ENCODE measurements around the gene HESX1. TPM values are rescaled to one million over a fixed set of nuclear protein-coding genes. Genes with fewer than 3 reads are reported as not detected.
A peak's percentile ranks its signal among the peaks of the same experiment; 100 is the strongest.

HESX1 gene
- total and polyA plus RNA-seq, 2 of the 8 experiments (the other 6 are each of a cell fraction or from before 2014, with no cell fraction given): 7.1 to 12.0 TPM

GRCh38 chr3:57227204-57227929, 27.6 kb upstream of the HESX1 start, which contains the start of gene APPL1:
APPL1 (plus strand) TSS chr3:57227729; CDS start chr3:57227884, 155 bp downstream.
- WGBS, 2 experiments (ENCODE audit: extremely low coverage in 1 of 2, insufficient coverage in 1 of 2, insufficient read length in 1 of 2, insufficient replicate concordance in 2 of 2, low coverage in 1 of 2, low lambda C conversion rate in 2 of 2, missing lambda C conversion rate in 1 of 2): 1% methylated on average over 56 of the region's 71 CpGs; no CpG with 5 or more reads in 1 of the 2 experiments
- Histone ChIP-seq H2BK5ac (ENCODE audit: low read depth, low read length) (0 out of 2 replicates have a peak within 1 kb of the TSS, but pooled peaks have one; percentile 44), H3K4me1 (replicated peaks in 1 of 4; ENCODE audit: control insufficient read depth in 3 of 4, insufficient read depth in 4 of 4, low read length in 3 of 4) (peaks cover 0 to 3% (median 1%) of the 10 kb centered on the region in 4 experiments; a peak in 2 of 7 replicates), H3K4ac (replicated peaks; ENCODE audit: insufficient read length, low read depth, low read length) (no peak within 1 kb of the TSS), H2BK120ac (replicated peaks; ENCODE audit: low read depth, low read length) (no peak within 1 kb of the TSS), H3K18ac (ENCODE audit: extremely low read depth, low read length) (peak within 1 kb of the TSS; percentile 71; the same call in 1 of the 2 replicates), H2AK5ac (ENCODE audit: low read depth, low read length) (no peak within 1 kb of the TSS), H2BK15ac (ENCODE audit: low read length) (no peak within 1 kb of the TSS; the same call in 1 of the 2 replicates), H3K36me3 (ENCODE audit: control insufficient read depth in 2 of 4, insufficient read depth in 4 of 4, low read length in 3 of 4) (no peaks in the 10 kb centered on the region), H4K8ac (ENCODE audit: extremely low read depth, insufficient read depth, low read length) (peak within 1 kb of the TSS; percentile 94; the same call in 1 of the 2 replicates), H3K14ac (ENCODE audit: insufficient read length) (no peak within 1 kb of the TSS), H3K23me2 (ENCODE audit: low read depth, low read length) (peaks cover 5% of the 10 kb centered on the region; the same call in 1 of the 2 replicates), H3K23ac (ENCODE audit: insufficient read length) (no peak within 1 kb of the TSS), H3K9ac (replicated peaks in 1 of 4; ENCODE audit: extremely low read depth in 1 of 4, low read depth in 3 of 4, low read length in 3 of 4) (peak within 1 kb of the TSS; percentile 47 to 87 (median 68)), H3K56ac (replicated peaks; ENCODE audit: insufficient read length, low read depth, low read length) (peak within 1 kb of the TSS; percentile 47), H4K20me1 (replicated peaks in 1 of 2; ENCODE audit: control insufficient read depth in 1 of 2, insufficient read depth in 2 of 2, low read length in 2 of 2) (peaks cover 2 to 3% of the 10 kb centered on the region in 2 experiments), H4K91ac (replicated peaks; ENCODE audit: insufficient read length, low read length) (peak within 1 kb of the TSS; percentile 87), H3K9me3 (ENCODE audit: insufficient read depth in 2 of 2, low read depth in 1 of 2, low read length in 1 of 2) (no peaks in the 10 kb centered on the region), H3K4me2 (ENCODE audit: insufficient read depth in 1 of 2, low read depth in 2 of 2, low read length in 2 of 2) (peak within 1 kb of the TSS; percentile 71 to 80), H4K5ac (ENCODE audit: insufficient read length, low read depth, low read length) (peak within 1 kb of the TSS; percentile 92), H3K27ac (ENCODE audit: low read depth, low read length) (0 out of 2 replicates have a peak within 1 kb of the TSS, but pooled peaks have one; percentile 3), H2AFZ (ENCODE audit: low read length) (peak within 1 kb of the TSS; percentile 78; the same call in 1 of the 2 replicates), H3K27me3 (replicated peaks in 1 of 4; ENCODE audit: control insufficient read depth in 3 of 4, extremely low read depth in 1 of 4, insufficient read depth in 3 of 4, low read length in 3 of 4) (peaks cover 0 to 2% (median 0%) of the 10 kb centered on the region in 4 experiments; a peak in 1 of 7 replicates), H3K79me1 (ENCODE audit: low read depth, low read length) (no peaks in the 10 kb centered on the region), H3K4me3 (ENCODE audit: extremely low read depth in 1 of 4, insufficient read depth in 2 of 4, low read depth in 3 of 4, low read length in 4 of 4) (peak within 1 kb of the TSS; percentile 70 to 91 (median 82)), H3K79me2 (ENCODE audit: control insufficient read depth in 1 of 2, insufficient read depth in 2 of 2, low read length in 2 of 2) (peaks cover 0 to 25% of the 10 kb centered on the region in 2 experiments; a peak in 2 of 4 replicates), H2BK12ac (ENCODE audit: low read depth, low read length) (no peak within 1 kb of the TSS), H2BK20ac (ENCODE audit: low read length) (no peak within 1 kb of the TSS)
- FAIRE-seq (no peak), DNase-seq (ENCODE audit: low read depth in 1 of 2, low spot score in 2 of 2) (peak; percentile 64 to 98)
- POLR2A ChIA-PET (ENCODE audit: partially characterized antibody): interaction anchor here (0.6 to 1.6 kb wide), 4 partner anchors 10 to 169 kb away, joined by 3 read pairs; no protein-coding TSS in a partner anchor
- CTCF ChIA-PET (ENCODE audit: partially characterized antibody): interaction anchor here (0.7 to 3.2 kb wide), 6 partner anchors 28 to 127 kb away, joined by 3 to 23 read pairs (median 3); partner anchors contain the start of gene HESX1
- TF ChIP-seq EP300 (IDR thresholded peaks at IDR 0.05; ENCODE audit: borderline replicate concordance in 1 of 2, low read depth in 2 of 2, low read length in 2 of 2) (no peak), POU5F1 (IDR thresholded peaks at IDR 0.05; ENCODE audit: low read depth, low read length) (no peak), ASH2L (IDR thresholded peaks at IDR 0.05; ENCODE audit: low read length) (peak; percentile 71), RBBP5 (IDR thresholded peaks at IDR 0.05; ENCODE audit: borderline replicate concordance, low read depth, low read length) (peak; percentile 54; the same call in 1 of the 2 replicates), PHF8 (conservative IDR thresholded peaks at IDR 0.05; ENCODE audit: low read depth, low read length) (peak; percentile 68; the same call in 1 of the 2 replicates), POLR2A (IDR thresholded peaks at IDR 0.05; ENCODE audit: control extremely low read depth in 1 of 2, low read depth in 2 of 2, low read length in 2 of 2) (peak; percentile 88 to 90), KDM4A (IDR thresholded peaks at IDR 0.05; ENCODE audit: low read depth, low read length, severe bottlenecking) (peak; percentile 70), MAX (IDR thresholded peaks at IDR 0.05) (peak; percentile 81), RNF2 (IDR thresholded peaks at IDR 0.05; ENCODE audit: borderline replicate concordance, low read depth, low read length, missing control alignments, poor library complexity, severe bottlenecking) (no peak), TBP (IDR thresholded peaks at IDR 0.05; ENCODE audit: low read depth, low read length) (peak; percentile 54; the same call in 1 of the 2 replicates)

All from H1 (cell line).